Mesendoderm (in vitro differentiated cells): ENCODE results near the gene LYZL1. TPM values are rescaled to one million over a fixed set of nuclear protein-coding genes. Genes with fewer than 3 reads are reported as not detected.
"Not testable (repeated sequence)": the region's sequence is repeated elsewhere in the genome, so short reads cannot be mapped to it uniquely, and the experiment has no call there.

Experiments
- DNase-seq: peaks from one replicate; pipeline ENCODE4 v3.0.0; 2013
- H2AK5ac ChIP-seq: 2 replicates; pipeline ENCODE4 v1.6.1; 2013; ENCODE audit warnings: low read length, inconsistent platforms
- H2BK120ac ChIP-seq: 2 replicates; pipeline ENCODE4 v1.6.1; 2013; ENCODE audit warnings: low read depth, mild to moderate bottlenecking, low read length, moderate library complexity, mixed read lengths
- H2BK15ac ChIP-seq: replicated peaks from 2 replicates; pipeline ENCODE4 v1.6.1; 2013; ENCODE audit warnings: low read depth, mild to moderate bottlenecking, moderate library complexity
- H2BK5ac ChIP-seq: 2 replicates; pipeline ENCODE4 v1.6.1; 2013; ENCODE audit warnings: low read length, inconsistent platforms
- H3K18ac ChIP-seq: 2 replicates; pipeline ENCODE4 v1.6.1; 2013; ENCODE audit warnings: mild to moderate bottlenecking, low read length, mixed read lengths
- H3K23ac ChIP-seq: one replicate; pipeline ENCODE4 v1.6.1; 2013; ENCODE audit warnings: low read length
- H3K27ac ChIP-seq: 2 replicates; pipeline ENCODE4 v1.5.1; 2013; ENCODE audit warnings: low read depth, mild to moderate bottlenecking, inconsistent platforms, low read length, moderate library complexity
- H3K27me3 ChIP-seq: 2 replicates; pipeline ENCODE4 v1.6.1; 2013; ENCODE audit warnings: low read length, control low read depth, mild to moderate bottlenecking, inconsistent platforms; ENCODE audit not compliant: insufficient read depth, poor library complexity
- H3K36me3 ChIP-seq: 2 replicates; pipeline ENCODE4 v1.6.1; 2013; ENCODE audit warnings: low read length, inconsistent platforms; ENCODE audit not compliant: control insufficient read depth, insufficient read depth
- H3K4ac ChIP-seq: one replicate; pipeline ENCODE4 v1.6.1; 2013; ENCODE audit warnings: low read depth, mild to moderate bottlenecking, low read length, moderate library complexity
- H3K4me1 ChIP-seq: 2 replicates; pipeline ENCODE4 v1.6.1; 2013; ENCODE audit warnings: low read depth, low read length, inconsistent platforms; ENCODE audit not compliant: control insufficient read depth
- H3K4me2 ChIP-seq: 2 replicates; pipeline ENCODE4 v1.6.1; 2013; ENCODE audit warnings: low read length
- H3K4me3 ChIP-seq: 2 replicates; pipeline ENCODE4 v1.5.1; 2013; ENCODE audit warnings: mild to moderate bottlenecking, low read length
- H3K56ac ChIP-seq: one replicate; pipeline ENCODE4 v1.6.1; 2013; ENCODE audit warnings: low read length
- H3K79me1 ChIP-seq: 2 replicates; pipeline ENCODE4 v1.6.1; 2013; ENCODE audit warnings: low read length, inconsistent platforms
- H3K79me2 ChIP-seq: 2 replicates; pipeline ENCODE4 v1.6.1; 2013; ENCODE audit warnings: mild to moderate bottlenecking, low read length; ENCODE audit not compliant: control insufficient read depth, insufficient read depth
- H3K9ac ChIP-seq: 2 replicates; pipeline ENCODE4 v1.6.1; 2013; ENCODE audit warnings: low read length, inconsistent platforms
- H4K5ac ChIP-seq: one replicate; pipeline ENCODE4 v1.6.1; 2013; ENCODE audit warnings: low read length
- H4K8ac ChIP-seq: one replicate; pipeline ENCODE4 v1.6.1; 2013; ENCODE audit warnings: low read depth, mild to moderate bottlenecking, control low read depth, low read length, moderate library complexity
- WGBS: extraction: QIAGEN DNeasy Blood & Tissue Kit; methylation state at CpG from one replicate; pipeline ENCODE4 v1.1.7; 2013; ENCODE audit warnings: low lambda C conversion rate, missing lambda C conversion rate; ENCODE audit not compliant: insufficient coverage; ENCODE audit errors: extremely low coverage; 5-methylcytosine and 5-hydroxymethylcytosine counted together
- polyA plus RNA-seq, 2 experiments: library from polyadenylated mRNA; stranded (reverse); fragments of 200-250 nt; gene quantifications; one replicate each; pipeline ENCODE4 v1.2.3, GENCODE V29; 2013

LYZL1 gene
- polyA plus RNA-seq (2013, experiment 1 of 2): not detected
- polyA plus RNA-seq (2013, experiment 2 of 2): not detected

DNA sequence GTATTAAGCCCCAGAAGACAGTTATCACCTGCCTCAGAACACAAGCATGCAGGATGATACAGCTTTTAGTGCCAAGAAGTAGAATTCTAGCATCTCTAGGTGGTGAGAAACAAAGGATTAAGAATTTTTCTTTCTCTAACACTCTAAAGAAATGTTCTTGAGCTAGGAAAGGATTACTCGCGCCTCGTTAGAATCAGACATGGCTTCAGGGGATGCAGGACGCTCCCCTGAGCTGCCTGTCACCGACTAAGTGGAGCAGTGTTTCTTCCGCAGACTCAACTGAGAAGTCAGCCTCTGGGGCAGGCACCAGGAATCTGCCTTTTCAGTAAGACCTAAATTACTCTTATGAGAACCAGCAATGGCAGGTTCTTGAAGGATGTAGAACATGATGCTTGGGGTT, at the start of gene LYZL1:
Gene LYZL1 (plus strand): TSS at position 165 of the 400 bp plus-strand sequence. CDS start 2,798 bp downstream, outside the sequence.
- H3K79me2 ChIP-seq, H3K27me3 ChIP-seq, H3K56ac ChIP-seq, H3K18ac ChIP-seq, H2AK5ac ChIP-seq, H3K79me1 ChIP-seq, H3K36me3 ChIP-seq, H3K4me1 ChIP-seq, H3K4me2 ChIP-seq, H2BK120ac ChIP-seq, H2BK15ac ChIP-seq, H2BK5ac ChIP-seq, H3K23ac ChIP-seq, H3K4ac ChIP-seq, H3K4me3 ChIP-seq, H4K8ac ChIP-seq, H3K9ac ChIP-seq, H4K5ac ChIP-seq, H3K27ac ChIP-seq: not testable (repeated sequence)
- WGBS: no CpG with 5 or more reads among the region's 6 CpGs
- DNase-seq: peak; percentile 43

DNA sequence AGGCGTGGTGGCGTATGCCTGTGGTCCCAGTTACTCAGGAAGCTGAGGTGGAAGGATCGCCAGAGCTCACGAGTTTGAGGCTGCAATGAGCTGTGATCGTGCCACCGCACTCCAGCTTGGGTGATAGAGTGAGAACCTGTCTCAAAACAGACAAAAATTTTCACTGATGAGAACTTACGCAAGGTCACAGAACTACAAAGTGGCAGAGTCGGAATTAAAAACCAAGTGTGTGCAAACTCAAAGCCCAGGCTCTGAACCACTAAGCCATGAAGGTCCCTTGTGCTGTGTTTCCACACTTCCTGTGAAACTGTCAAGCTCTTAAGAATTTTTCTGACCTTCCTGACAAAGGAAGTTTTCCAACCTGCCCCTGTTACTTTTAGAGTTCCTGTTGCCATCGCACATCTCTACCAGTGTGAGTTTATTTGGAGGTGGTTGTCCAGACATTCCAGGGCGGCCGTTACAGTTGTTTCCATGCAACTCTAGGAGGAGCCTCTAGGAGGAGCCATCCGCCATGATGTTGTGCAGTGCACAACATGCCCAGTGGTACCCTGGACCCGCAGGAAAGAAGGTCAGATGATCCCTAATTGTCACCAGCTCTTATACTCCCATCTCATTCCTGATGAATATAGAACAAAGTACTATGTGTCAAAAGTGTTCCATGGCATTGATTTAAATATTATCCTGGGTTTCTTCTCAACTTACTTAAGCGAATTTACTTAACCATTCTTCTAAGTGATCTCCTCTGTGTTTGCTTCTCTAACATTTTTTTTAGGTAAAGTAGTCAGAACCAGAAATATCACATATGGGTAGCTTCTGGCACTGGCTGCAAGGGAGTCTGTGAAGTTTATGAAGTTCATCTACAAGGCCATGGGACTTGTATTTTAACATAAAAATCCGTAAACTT, 49.0 kb upstream of the LYZL1 start:
- H3K36me3 ChIP-seq: no peaks in the 10 kb centered on the region
- no peak overlapping the region for H3K27ac ChIP-seq
- H3K9ac ChIP-seq: no peak overlapping the region
- no peaks in the 10 kb centered on the region for H3K79me1 ChIP-seq
- H3K56ac ChIP-seq: peak overlapping the region; percentile 26
- no peak overlapping the region for H3K4me2 ChIP-seq
- H3K27me3 ChIP-seq: no peaks in the 10 kb centered on the region
- H2BK120ac ChIP-seq: peak overlapping the region; percentile 66
- peak; percentile 86 for DNase-seq
- no peak overlapping the region for H3K4ac ChIP-seq
- H3K23ac ChIP-seq: no peak overlapping the region
- no CpG with 5 or more reads among the region's 15 CpGs for whole genome bisulfite sequencing
- no peak overlapping the region for H2BK15ac ChIP-seq
- H3K18ac ChIP-seq: peak overlapping the region; percentile 30
- H4K8ac ChIP-seq: no peak overlapping the region
- H4K5ac ChIP-seq: no peak overlapping the region
- peaks cover 4% of the 10 kb centered on the region for H3K4me1 ChIP-seq
- H2BK5ac ChIP-seq: peak overlapping the region; percentile 4
- no peaks in the 10 kb centered on the region for H3K79me2 ChIP-seq
- no peak overlapping the region for H3K4me3 ChIP-seq
- H2AK5ac ChIP-seq: no peak overlapping the region

DNA sequence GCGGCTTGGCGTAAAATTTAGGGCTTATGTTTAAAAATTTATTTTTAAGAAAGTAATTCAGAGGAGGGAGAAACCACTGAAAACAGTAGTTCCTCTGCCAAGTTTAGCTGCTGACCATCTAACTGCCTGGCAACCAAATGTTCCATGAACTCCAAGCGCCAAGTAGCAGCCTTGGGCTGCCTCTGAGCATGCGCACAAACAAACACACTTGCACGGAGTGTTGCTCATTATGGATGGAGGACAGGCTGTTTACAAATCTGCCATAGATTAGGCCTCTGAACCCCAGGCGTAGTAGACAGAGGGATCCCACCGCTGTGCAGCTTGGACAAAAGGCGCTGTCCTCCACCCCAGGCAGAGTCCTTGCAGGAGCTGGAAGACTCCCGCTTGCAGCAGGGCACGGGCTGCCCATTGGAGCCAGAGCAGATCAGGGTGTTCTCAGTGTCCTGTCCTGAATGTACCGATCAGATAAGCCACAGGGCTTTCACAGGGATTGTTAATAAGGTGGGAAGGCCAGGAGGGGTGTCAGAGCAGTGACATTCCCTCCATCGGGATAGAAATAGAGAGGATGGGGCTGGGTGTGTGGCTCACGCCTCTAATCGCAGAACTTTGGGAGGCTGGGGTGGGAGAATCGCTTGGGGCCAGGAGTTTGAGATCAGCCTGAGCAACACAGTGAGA, 47.7 kb upstream of the LYZL1 start:
- H2AK5ac ChIP-seq: no peak overlapping the region
- no peak overlapping the region for H3K4me2 ChIP-seq
- no peaks in the 10 kb centered on the region for H3K36me3 ChIP-seq
- no CpG with 5 or more reads among the region's 15 CpGs for WGBS
- peak overlapping the region; percentile 3 for H3K56ac ChIP-seq
- peaks cover 4% of the 10 kb centered on the region for H3K4me1 ChIP-seq
- peak overlapping the region; percentile 0 for H3K4ac ChIP-seq
- no peak overlapping the region for H2BK120ac ChIP-seq
- peak; percentile 86 for DNase-seq
- no peak overlapping the region for H3K27ac ChIP-seq
- H3K79me2 ChIP-seq: no peaks in the 10 kb centered on the region
- H3K27me3 ChIP-seq: no peaks in the 10 kb centered on the region
- H2BK15ac ChIP-seq: no peak overlapping the region
- H3K9ac ChIP-seq: no peak overlapping the region
- H4K8ac ChIP-seq: no peak overlapping the region
- no peak overlapping the region for H4K5ac ChIP-seq
- H2BK5ac ChIP-seq: no peak overlapping the region
- H3K23ac ChIP-seq: no peak overlapping the region
- no peaks in the 10 kb centered on the region for H3K79me1 ChIP-seq
- no peak overlapping the region for H3K18ac ChIP-seq
- no peak overlapping the region for H3K4me3 ChIP-seq

DNA sequence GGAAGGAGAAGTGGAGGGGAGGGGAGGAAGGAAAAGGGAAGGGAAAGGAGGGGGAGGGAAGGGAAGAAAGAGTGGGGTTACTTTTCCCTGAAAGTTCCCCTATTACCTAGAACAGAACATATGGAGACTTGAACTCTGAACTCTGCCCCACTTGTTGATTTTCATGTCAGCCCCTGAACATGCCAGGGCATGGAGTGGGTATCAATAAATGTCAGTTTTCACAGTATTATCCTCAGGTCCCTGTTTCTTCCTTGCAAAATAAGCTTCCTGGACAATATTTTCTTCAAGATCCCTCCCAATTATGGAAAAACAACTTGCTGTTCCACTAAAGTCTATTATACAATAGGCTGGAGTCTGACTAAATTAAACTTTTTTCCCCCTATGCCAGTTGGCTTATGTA, 46.9 kb upstream of the LYZL1 start:
- no peak overlapping the region for H3K27ac ChIP-seq
- no peaks in the 10 kb centered on the region for H3K27me3 ChIP-seq
- H3K23ac ChIP-seq: no peak overlapping the region
- H3K56ac ChIP-seq: no peak overlapping the region
- H2BK5ac ChIP-seq: no peak overlapping the region
- H2BK120ac ChIP-seq: no peak overlapping the region
- no peak for DNase-seq
- H3K4me1 ChIP-seq: peaks cover 4% of the 10 kb centered on the region
- H2AK5ac ChIP-seq: no peak overlapping the region
- no peaks in the 10 kb centered on the region for H3K79me1 ChIP-seq
- H3K36me3 ChIP-seq: no peaks in the 10 kb centered on the region
- H3K79me2 ChIP-seq: no peaks in the 10 kb centered on the region
- H3K4ac ChIP-seq: peak overlapping the region; percentile 71
- H3K4me2 ChIP-seq: no peak overlapping the region
- no peak overlapping the region for H4K8ac ChIP-seq
- H4K5ac ChIP-seq: no peak overlapping the region
- peak overlapping the region; percentile 69 for H3K18ac ChIP-seq
- H3K4me3 ChIP-seq: no peak overlapping the region
- H3K9ac ChIP-seq: no peak overlapping the region
- H2BK15ac ChIP-seq: no peak overlapping the region

DNA sequence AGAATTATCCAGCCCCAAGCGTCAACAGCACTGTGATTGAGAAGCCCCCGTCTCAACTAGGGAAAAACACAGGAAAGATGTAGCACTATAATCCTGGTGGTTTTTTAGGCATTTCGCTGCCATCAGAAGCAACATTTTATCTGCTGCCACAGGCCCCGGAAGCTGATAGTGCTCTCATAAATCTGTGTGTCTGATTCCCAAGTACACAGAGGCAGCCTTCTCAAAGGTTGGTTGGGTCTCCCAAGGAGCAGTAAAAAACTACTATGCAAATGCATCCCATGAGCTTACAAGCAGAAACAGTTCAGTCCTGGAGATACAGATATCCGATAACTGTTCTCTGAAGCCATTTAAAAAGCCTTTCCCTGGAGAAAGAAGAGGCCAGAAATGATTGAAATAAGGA, 45.8 kb upstream of the LYZL1 start:
- Histone ChIP-seq H4K5ac (no peak overlapping the region), H3K4ac (no peak overlapping the region), H2BK120ac (no peak overlapping the region), H2AK5ac (no peak overlapping the region), H3K4me2 (no peak overlapping the region), H3K23ac (no peak overlapping the region), H3K79me2 (no peaks in the 10 kb centered on the region), H3K18ac (peak overlapping the region; percentile 3), H4K8ac (no peak overlapping the region), H3K9ac (no peak overlapping the region), H3K4me1 (no peaks in the 10 kb centered on the region), H3K56ac (no peak overlapping the region), H3K27ac (no peak overlapping the region), H2BK15ac (no peak overlapping the region), H3K4me3 (no peak overlapping the region), H3K79me1 (no peaks in the 10 kb centered on the region), H3K27me3 (no peaks in the 10 kb centered on the region), H3K36me3 (no peaks in the 10 kb centered on the region), H2BK5ac (peak overlapping the region; percentile 17)
- no peak for DNase-seq
- no CpG with 5 or more reads among the region's 5 CpGs for WGBS
